Measurements from ENCODE around the gene GAS2.
"Not testable (repeated sequence)": the region's sequence is repeated elsewhere in the genome, so short reads cannot be mapped to it uniquely, and the experiment has no call there.

GAS2 gene

DNA sequence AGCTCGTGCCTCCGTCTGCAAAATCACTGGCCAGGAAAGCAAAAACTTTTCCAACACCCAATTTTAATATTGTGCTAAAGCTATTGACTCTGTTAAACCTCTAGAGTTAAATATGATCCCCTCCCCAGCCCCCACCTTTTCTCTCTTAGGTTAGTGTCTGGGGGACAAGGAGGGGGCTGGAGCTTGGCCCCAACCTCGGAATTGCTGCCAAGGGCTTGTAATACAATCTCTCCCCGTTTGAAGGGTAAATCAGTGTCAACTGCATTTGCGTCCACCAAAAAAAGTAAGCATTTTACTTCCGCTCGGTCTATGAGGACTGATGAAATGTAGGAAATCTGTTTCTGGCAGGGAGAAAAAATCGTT lies at the start of gene GAS2:
GAS2 (plus strand) TSS at position 287 of the 363 bp plus-strand sequence. CDS start 8,259 bp downstream, outside the sequence.
- DNase-seq = peak; percentile 79

GRCh38 chr11:22617868-22618267 lies 48.5 kb upstream of the GAS2 start:
- no peak for DNase-seq

- DNase-seq = peak; percentile 80
Observed at GRCh38 chr11:22624742-22625447, 41.5 kb upstream of the GAS2 start.

- peak; percentile 97 for DNase-seq
Observed at GRCh38 chr11:22625448-22626287, 40.7 kb upstream of the GAS2 start, which contains the start of gene FANCF. Gene FANCF (minus strand): TSS chr11:22625823. CDS start chr11:22625810, 13 bp downstream.

- DNase-seq = no peak
Observed at GRCh38 chr11:22626573-22627239, 39.7 kb upstream of the GAS2 start.

GRCh38 chr11:22627421-22627820 lies 39.0 kb upstream of the GAS2 start:
- no peak for DNase-seq

- no peak for DNase-seq
Observed at GRCh38 chr11:22633354-22633902, 33.0 kb upstream of the GAS2 start.

DNA sequence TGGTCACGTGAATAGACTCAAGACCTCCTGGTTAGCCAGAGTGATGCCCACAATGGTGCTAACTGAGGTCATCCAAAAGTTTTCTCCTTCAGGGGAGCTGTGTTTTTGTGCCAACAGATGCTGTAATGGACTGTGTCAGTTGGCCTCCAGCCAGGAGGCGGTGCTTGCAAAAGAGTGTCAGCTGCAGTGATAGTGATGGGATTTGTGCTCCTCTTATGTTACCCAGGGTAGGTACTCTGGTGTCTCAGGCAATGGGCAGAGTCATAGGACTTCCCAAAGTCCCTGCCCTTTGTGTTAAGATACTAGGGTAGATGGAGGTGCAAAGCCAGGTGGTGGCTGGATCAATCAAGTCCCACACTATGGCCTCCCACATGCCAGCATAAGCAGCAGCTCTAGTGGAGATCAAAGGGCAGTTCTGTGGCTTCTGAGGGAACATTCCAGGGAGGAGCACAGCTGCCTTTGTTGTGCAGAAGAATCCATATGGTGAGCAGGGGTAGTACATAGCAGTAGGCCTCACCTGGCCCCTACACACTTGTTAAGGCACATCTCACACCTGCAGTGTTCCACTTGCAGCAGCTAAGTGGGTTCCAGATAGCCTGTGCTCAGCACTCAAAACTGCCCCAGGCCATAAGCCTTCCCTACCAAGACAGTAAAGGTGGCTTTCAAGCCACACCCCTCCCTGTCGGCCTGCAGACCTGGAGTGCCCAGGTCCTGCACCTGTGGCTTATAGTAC lies 31.3 kb upstream of the GAS2 start:
- no peak for DNase-seq

DNA sequence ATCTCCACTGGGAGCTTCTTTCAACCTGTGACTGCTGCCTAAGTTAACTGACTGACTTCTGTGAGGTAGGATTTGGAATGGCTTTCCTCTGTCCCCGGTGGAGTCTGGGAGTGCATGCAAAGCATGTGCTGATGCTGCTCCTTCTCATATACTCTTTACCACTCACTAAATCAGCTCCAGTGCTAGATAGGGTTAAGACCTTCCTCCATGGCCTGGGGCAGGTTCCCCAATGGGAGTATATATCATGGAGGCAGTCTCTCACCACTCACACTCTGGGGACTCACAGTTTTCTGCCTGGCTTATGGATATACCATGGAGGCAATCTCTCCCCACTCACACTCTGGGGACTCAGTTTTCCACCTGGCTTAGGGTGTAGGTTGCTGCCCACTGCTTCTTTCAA lies 30.7 kb upstream of the GAS2 start:
- DNase-seq = no peak

DNA sequence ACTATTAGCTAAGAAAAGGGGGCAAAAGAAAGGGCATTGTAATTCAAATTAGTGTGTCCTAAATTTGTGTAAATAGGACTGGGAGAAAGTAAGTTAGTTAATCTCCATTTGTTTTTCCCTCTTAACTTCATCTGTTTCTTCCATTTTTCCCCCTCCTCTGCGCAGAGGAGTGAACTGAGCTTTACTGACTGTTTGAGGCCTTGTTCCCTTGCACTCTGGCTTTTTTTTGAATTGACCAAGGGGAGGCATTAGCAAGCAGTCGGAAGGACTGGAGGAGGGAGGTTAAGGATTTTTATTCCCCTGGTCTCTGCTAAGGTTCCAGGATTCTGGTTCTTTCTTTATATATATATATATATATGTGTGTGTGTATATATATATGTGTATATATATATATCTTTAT lies 25.5 kb upstream of the GAS2 start:
- DNase-seq = no peak

DNA sequence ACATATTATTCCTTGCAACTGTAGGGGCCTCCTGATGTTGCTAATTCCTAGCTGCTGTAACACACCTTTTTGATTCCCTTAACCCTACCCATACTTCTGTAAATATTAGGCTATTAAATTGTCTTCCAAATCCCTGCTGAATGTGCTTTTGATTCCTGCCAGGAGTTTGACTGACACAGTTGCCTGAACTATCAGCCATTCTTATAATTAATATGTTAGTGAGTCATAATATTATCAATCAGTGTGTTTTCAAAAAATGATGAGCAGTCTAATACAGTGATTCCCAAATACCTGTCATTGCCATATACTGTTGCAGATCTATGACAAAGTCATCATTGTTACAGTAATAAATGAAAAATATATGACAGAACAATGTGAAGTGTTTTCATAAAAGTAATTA lies 24.9 kb upstream of the GAS2 start:
- DNase-seq = no peak

DNA sequence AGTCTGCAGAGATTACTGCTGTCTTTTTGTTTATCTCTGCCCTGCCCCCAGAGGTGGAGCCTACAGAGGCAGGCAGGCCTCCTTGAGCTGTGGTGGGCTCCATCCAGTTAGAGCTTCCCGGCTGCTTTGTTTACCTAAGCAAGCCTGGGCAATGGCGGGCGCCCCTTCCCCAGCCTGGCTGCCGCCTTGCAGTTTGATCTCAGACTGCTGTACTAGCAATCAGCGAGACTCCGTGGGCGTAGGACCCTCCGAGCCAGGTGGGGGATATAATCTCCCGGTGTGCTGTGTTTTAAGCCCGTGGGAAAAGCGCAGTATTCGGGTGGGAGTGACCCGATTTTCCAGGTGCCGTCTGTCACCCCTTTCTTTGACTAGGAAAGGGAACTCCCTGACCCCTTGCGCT lies 14.1 kb upstream of the GAS2 start:
- not testable (repeated sequence) for DNase-seq

DNA sequence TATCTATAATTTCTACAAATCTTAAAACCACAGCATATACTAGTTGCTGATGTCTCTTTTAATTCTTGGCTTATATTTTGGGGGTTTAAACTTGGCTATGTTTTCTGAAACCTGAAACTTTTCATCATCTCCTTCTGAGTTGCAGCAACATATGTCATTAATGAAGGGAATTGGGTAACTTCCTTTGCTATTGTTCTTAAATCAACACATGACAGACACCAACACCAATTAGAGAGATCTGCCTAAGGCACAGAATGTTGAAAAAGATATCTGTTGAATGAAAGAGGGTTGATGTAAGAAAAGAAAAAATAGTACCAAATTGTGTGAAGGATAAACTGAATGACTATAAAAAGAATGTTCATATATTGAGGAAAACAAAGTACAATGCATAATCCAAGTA lies 10.3 kb upstream of the GAS2 start:
- no peak for DNase-seq

DNA sequence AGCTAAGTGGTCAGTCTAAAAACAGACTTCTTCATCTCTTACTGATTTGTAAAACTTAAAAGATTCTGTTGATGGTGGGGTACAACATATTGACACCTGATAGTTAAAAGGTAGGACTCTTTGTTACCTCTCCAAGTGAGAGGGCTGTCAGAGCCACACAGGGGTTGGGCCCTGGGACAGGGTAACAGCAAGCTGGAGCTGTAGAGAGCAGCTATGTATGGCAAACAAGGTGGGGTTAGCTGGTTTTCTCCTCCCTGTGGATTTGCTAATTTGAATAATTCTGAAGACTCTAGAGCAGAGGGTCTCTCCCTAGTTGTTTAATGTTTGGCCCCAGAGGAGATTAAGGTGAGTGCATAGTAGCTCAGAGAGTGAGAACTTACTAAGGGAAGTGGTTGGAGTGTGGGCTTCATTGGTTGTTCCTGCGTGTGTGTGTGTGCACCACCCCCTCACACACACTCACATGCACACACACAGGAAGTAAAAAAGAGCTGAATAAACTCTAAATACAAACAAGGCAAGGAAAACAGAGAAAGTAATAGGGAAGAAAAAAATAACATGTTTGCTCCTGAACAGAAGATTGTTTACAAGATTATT lies 9.2 kb upstream of the GAS2 start:
- no peak for DNase-seq

DNA sequence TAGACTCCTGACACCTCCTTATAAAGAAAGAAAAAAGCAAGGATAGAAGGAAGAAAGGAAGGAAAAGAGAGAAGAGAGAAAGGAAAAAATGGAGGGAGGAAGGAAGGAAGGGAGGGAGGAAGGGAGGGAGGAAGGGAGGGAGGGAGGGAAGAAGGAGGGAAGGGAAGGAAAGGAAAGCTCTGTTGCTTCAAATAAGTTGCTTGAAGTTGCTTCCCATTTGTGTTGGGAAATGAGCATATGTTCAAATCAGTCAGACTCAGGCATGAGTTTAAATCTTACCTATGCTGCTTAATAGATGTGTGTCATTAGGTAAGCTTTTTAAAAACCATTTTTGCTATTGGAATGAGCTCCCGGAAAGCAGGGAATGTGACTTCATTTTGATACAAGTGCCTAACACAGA lies 6.6 kb upstream of the GAS2 start:
- no peak for DNase-seq

GRCh38 chr11:22666688-22667439 lies 453 bp downstream of the GAS2 start:
- peak; percentile 83 for DNase-seq

DNA sequence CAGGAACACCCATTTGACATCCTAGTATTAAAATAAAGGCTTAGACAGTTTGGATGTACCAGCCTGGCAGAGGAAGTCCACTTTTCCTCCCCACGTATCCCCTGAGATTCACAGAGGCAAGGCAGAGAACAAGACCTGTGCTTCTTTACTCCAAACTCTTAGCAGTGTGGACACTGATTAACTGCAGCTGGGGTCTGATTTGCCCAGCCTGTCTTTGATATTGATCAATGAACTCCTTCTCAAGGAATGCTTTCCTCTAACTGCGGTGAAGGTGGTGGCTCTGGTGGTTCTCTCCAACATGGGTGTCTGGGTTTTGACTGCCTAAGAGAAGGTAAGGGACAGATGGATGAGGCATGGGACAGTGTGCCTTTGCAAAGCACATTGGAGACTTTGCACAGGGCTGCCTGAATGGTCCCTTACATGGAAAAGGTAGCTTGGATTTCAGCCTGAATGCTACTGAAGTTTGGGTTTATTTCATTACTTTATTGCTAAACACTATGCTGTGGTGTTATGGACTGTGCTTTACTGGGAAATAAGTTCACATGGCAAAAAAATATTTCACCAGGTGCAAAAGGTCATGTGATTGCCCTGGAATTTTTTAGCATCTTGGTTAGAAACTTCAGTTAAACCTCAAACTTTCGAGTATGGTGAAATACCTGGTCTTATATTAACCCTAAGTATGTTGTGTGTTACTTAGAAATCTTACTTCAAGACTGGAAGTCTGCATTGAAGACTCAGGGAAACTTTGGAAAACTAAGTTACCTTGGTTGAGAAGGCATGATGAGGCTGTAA lies 1.8 kb downstream of the GAS2 start:
- no peak for DNase-seq

DNA sequence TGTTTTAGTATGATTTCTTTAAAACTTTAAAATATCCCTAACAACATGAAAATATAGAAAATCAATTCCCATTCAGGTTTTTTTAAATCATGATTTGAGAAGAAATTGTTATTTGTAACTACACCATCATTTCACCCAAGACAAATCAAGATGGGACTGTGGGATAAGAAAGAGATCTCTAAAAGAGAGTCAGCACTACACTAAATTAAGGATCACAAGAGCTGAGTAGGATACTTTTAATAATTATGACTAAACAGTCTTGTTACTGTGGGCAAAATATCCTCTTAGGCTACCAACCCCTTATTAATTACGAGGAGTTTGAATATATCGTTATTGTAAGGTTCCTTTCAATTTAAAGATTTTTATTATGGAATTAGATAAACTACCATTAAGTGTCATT lies 3.0 kb downstream of the GAS2 start:
- DNase-seq = no peak

DNA sequence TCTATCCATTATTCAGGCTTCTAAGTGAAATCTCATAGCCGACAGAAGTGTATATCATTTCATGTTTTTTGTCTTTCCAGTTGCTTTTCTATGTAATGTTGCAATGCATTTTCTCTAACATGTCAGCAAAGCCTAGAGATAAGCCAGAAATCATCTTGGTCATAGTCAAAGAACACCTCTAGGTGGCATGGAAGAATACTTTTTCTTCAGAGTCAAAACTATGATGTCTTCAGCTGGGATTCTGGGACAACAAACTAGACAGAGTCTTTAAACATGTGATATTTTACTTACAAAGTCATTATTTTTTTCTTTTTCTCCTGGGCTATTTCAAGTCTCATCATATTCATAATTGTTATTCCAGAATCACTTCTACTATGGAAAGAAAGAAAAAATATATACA lies 4.4 kb downstream of the GAS2 start:
- no peak for DNase-seq

GRCh38 chr11:22671751-22672150 lies 5.3 kb downstream of the GAS2 start:
- DNase-seq = no peak
